Limb (tissue), 2 donors: Measurements from ENCODE around the gene EPO.
"Not testable (repeated sequence)": the region's sequence is repeated elsewhere in the genome, so short reads cannot be mapped to it uniquely, and the experiment has no call there.

Source experiments
- DNase-seq, 2 donors: peaks; one replicate each; pipeline ENCODE4 v3.0.0-alpha.2; 2016; ENCODE audit errors: extremely low spot score in 2 of 2

EPO gene

GRCh38 chr7:100701089-100701488 is 19.2 kb upstream of the EPO start:
- not testable (repeated sequence) for DNase-seq

- DNase-seq: peak; percentile 78 to 93
Observed at GRCh38 chr7:100705320-100705752, 14.9 kb upstream of the EPO start.

- DNase-seq: peak; percentile 98 to 100
Observed at GRCh38 chr7:100705753-100706671, 14.3 kb upstream of the EPO start, which contains the start of gene POP7. POP7 (plus strand) TSS chr7:100706121; CDS start chr7:100706831, 710 bp downstream.

GRCh38 chr7:100706672-100707311 is 13.5 kb upstream of the EPO start:
- DNase-seq: peak in 1 of 2 donors; percentile 47

- no peak for DNase-seq
Observed at GRCh38 chr7:100708395-100708794, 11.9 kb upstream of the EPO start.

- no peak for DNase-seq
Observed at GRCh38 chr7:100710452-100710851, 9.8 kb upstream of the EPO start.

- DNase-seq: no peak
Observed at GRCh38 chr7:100711369-100711768, 8.9 kb upstream of the EPO start.

GRCh38 chr7:100714725-100715124 is 5.5 kb upstream of the EPO start:
- no peak for DNase-seq

- not testable (repeated sequence) for DNase-seq
Observed at GRCh38 chr7:100717073-100717472, 3.2 kb upstream of the EPO start.

GRCh38 chr7:100719523-100720278 is 567 bp upstream of the EPO start:
- DNase-seq: no peak

GRCh38 chr7:100720671-100721504 is 620 bp downstream of the EPO start:
- no peak for DNase-seq

- DNase-seq: no peak
Observed at GRCh38 chr7:100721505-100721812, 1.2 kb downstream of the EPO start.

- no peak for DNase-seq
Observed at GRCh38 chr7:100722480-100723212, 2.4 kb downstream of the EPO start.

- DNase-seq: no peak
Observed at GRCh38 chr7:100723732-100724275, 3.5 kb downstream of the EPO start.

GRCh38 chr7:100724364-100724763 is 4.1 kb downstream of the EPO start:
- not testable (repeated sequence) for DNase-seq

GRCh38 chr7:100726996-100727761 is 6.9 kb downstream of the EPO start:
- peak in 1 of 2 donors; percentile 47 for DNase-seq

- DNase-seq: no peak
Observed at GRCh38 chr7:100728196-100728595, 7.9 kb downstream of the EPO start.

- DNase-seq: no peak
Observed at GRCh38 chr7:100730136-100730800, 10.0 kb downstream of the EPO start.
